GM12892 (cell line): ENCODE measurements around the gene HELLS.

Experiments used
- DNase-seq: peaks from one replicate; pipeline ENCODE4 v3.0.0; 2011; ENCODE audit not compliant: insufficient read length
- FAIRE-seq: peaks from 2 replicates; lab custom pipeline; 2011; peaks lifted over from hg19 to GRCh38; lab: Jason Lieb, UNC
- POLR2A ChIP-seq: IDR thresholded peaks from 2 replicates; pipeline ENCODE4 v1.6.1; 2011; ENCODE audit warnings: low read depth, low read length, control low read depth
- POLR2AphosphoS5 ChIP-seq: IDR thresholded peaks from 2 replicates; pipeline ENCODE4 v1.6.1; 2011; ENCODE audit warnings: low read depth, low read length, control low read depth
- TAF1 ChIP-seq: IDR thresholded peaks from 2 replicates; pipeline ENCODE4 v1.6.1; 2011; ENCODE audit warnings: low read depth, mild to moderate bottlenecking, control low read depth, low read length, borderline replicate concordance

Gene HELLS

GRCh38 chr10:94571081-94571480 lies 25.5 kb downstream of the HELLS start:
- TF ChIP-seq POLR2AphosphoS5 (no peak), POLR2A (no peak), TAF1 (no peak)
- FAIRE-seq (no peak), DNase-seq (no peak)

- DNase-seq (no peak), FAIRE-seq (no peak)
- TF ChIP-seq POLR2A (no peak), POLR2AphosphoS5 (no peak), TAF1 (no peak)
These were observed 25.9 kb downstream of the HELLS start for GRCh38 chr10:94571528-94571927.

DNA sequence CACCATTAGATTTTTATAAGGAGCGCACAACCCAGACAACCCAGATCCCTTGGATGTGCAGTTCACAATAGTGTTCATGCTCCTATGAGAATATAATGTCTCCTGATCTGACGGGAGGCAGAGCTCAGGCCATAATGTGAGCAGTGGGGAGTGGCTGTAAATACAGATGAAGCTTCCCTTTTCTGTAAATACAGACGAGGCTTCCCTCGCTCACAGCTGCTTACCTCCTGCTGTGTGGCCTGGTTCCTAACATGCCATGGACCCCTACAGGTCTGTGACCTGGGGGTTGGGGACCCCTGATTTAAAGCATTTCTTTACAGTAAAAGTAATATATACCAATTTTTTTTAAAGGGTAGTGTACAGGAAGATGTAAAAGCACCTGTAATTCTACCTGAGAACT lies 33.2 kb downstream of the HELLS start:
- TF ChIP-seq TAF1: no peak
- no peak for TF ChIP-seq POLR2A
- no peak for TF ChIP-seq POLR2AphosphoS5
- FAIRE-seq: no peak

DNA sequence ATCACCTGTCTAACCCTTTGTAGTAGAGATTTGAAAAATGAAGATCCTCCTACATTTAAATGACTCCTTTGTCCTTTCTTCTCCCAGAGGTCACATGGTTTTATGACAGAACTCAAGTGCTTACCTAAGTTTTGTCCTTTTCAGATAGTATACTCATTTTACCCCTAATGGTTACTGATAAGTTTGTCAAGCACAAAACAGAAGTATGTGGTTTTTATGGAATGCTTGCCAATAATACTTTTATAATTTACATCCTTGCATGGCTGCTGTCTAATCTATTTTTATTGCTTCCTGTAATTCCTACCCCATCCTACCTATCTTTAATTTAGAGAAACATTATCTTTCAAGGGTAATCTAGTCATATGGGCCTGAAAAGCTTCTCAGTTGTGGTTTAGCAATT lies 37.5 kb downstream of the HELLS start:
- DNase-seq (no peak), FAIRE-seq (no peak)
- TF ChIP-seq TAF1 (no peak), POLR2A (no peak)

More for the DNA sequence above, 33.2 kb downstream of the HELLS start:
- no peak for DNase-seq

- FAIRE-seq (peak; percentile 57), DNase-seq (no peak)
- TF ChIP-seq POLR2AphosphoS5: no peak
- TF ChIP-seq POLR2A: no peak
- TF ChIP-seq TAF1: no peak
These were observed 46.0 kb downstream of the HELLS start for GRCh38 chr10:94591461-94592205.

DNA sequence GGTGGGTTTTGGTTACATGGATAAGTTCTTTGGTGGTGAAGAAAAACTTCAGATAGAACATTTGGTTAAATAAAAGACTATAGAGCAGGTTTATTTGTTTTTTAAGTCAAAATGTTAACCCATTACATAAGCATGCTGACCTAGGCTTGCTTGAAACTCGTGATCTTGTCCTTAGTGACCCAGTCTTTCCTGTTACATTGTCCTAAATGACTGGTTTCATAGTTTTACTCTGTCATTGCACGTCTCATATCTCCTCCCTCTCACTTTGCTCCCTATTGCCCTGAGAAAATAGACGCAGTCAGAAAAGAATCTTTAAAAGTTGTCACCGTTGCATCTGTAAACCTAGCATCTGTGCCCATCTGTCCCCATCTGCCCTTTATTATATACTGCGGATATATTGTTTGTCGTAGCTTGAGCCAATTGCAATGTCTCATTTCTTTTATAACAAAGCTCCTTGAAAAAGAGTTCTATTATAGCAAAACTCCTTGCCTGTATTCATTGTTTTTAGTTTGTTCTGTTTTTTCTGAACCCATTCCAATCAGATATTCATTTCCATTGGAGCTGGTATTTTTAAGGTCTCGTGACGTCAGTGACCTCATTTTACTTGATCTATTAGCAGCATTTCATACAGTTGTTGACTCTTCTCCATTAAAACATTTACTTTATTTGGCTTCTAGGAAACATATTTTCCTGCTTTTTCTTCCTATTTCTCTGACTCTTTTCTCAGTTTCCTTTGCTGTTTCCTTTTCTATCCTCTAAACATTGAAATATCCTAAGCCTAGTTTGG lies 57.3 kb downstream of the HELLS start:
- FAIRE-seq: no peak
- TF ChIP-seq POLR2AphosphoS5 (no peak), POLR2A (no peak), TAF1 (no peak)
- DNase-seq: no peak

DNA sequence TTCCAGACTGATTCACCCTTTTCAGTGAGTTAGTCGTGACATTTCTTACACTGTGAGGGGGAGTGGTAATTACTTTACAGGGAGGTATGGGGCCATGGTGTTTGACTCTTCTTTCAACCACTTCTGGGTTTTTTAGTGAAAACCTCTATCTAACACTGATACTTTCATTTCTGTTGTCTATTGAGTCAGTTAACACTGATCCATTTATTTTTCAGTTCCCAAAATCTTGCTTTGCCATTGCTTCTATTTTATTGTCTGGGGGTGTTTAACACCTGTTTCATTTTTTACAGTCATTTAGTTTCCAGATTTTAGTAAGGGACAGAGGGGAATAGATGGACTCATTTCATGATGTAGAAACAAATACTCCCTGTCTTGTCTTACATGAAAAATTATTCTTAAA lies 61.5 kb downstream of the HELLS start:
- TF ChIP-seq TAF1 (no peak), POLR2A (no peak), POLR2AphosphoS5 (no peak)
- DNase-seq: peak; percentile 7
- peak; percentile 81 for FAIRE-seq

- FAIRE-seq (no peak), DNase-seq (no peak)
- TF ChIP-seq POLR2A (no peak), TAF1 (no peak), POLR2AphosphoS5 (no peak)
These were observed 63.0 kb downstream of the HELLS start for GRCh38 chr10:94608559-94608958.

GRCh38 chr10:94614558-94614957 lies 69.0 kb downstream of the HELLS start:
- DNase-seq: no peak
- TF ChIP-seq POLR2AphosphoS5 (no peak), POLR2A (no peak), TAF1 (no peak)
- no peak for FAIRE-seq

- TF ChIP-seq POLR2A (no peak), TAF1 (no peak), POLR2AphosphoS5 (no peak)
- FAIRE-seq: peak; percentile 78
- DNase-seq: no peak
These were observed 71.9 kb downstream of the HELLS start for GRCh38 chr10:94617389-94617944.

DNA sequence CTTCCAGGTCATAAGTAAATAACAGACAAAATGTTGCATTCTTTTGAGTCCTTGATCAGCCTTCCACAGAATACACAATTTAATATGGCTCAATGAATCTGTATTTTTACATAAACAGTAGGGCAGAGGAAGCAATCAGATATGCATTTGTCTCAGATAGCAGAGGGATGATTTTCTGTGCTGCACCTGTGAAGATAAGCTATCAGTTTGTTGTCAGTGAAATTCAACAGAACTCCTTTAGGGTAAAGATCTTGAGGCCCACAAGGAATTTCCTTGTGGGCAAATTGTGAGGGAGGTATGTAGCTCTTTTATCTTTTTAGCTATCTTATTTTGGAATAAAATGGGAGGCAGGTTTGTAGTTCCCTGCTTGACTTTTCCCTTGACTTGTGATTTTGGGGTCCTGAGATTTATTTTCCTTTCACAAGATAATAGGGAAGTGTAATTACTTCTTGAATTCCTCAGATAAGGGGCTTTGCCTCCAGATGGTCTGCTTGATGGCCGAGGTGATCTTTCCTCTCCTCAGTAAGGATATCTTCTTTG lies 77.1 kb downstream of the HELLS start:
- FAIRE-seq (peak; percentile 50), DNase-seq (no peak)
- TF ChIP-seq TAF1: no peak
- no peak for TF ChIP-seq POLR2A
- no peak for TF ChIP-seq POLR2AphosphoS5
